Measurements from ENCODE around the gene FIGNL2.

GRCh38 chr12:51815571-51815970 is 32.9 kb downstream of the FIGNL2 start:
- no peak for TF ChIP-seq CTCF (conservative IDR thresholded peaks at IDR 0.05; ENCODE audit: low read depth, low read length)
- no peak for TF ChIP-seq POLR2A (IDR thresholded peaks at IDR 0.05; ENCODE audit: low read depth, low read length)
- TF ChIP-seq RFX5 (IDR thresholded peaks at IDR 0.05; ENCODE audit: low read depth, low read length) = no peak
- no peak for TF ChIP-seq USF2 (IDR thresholded peaks at IDR 0.05; ENCODE audit: low read depth, low read length)
- no peak for TF ChIP-seq RCOR1 (IDR thresholded peaks at IDR 0.05; ENCODE audit: insufficient replicate concordance, low read length)
- no peak for TF ChIP-seq RAD21 (IDR thresholded peaks at IDR 0.05; ENCODE audit: low read length)

Measured in IMR-90 (cell line).